ENCODE data around the gene TMEM150B. TPM values are rescaled to one million over a fixed set of nuclear protein-coding genes. Genes with fewer than 3 reads are reported as not detected.
"Not testable (repeated sequence)": the region's sequence is repeated elsewhere in the genome, so short reads cannot be mapped to it uniquely, and the experiment has no call there.

TMEM150B gene
- total and polyA plus RNA-seq, 5 experiments from 2014 or later: not detected

- Mint-ChIP-seq H3K9me3 (no peaks in the 10 kb centered on the region), H3K36me3 (peaks cover 0 to 20% (median 9%) of the 10 kb centered on the region in 3 donors), H3K4me3 (no peak overlapping the region), H3K27me3 (peaks cover 0 to 4% (median 0%) of the 10 kb centered on the region in 5 donors), H3K27ac (no peak overlapping the region), H3K4me1 (peaks cover 9 to 31% (median 16%) of the 10 kb centered on the region in 4 donors)
- DNase-seq: no peak
- ATAC-seq: no peak
- POLR2A ChIA-PET: interaction anchor here (0.7 kb wide), 1 partner anchor 8 kb away, joined by 3 read pairs; no protein-coding TSS in a partner anchor
Observed at GRCh38 chr19:55344444-55344843, 19.3 kb upstream of the TMEM150B start.

GRCh38 chr19:55341595-55342531, 16.7 kb upstream of the TMEM150B start:
- peak overlapping the region in 8 of 10 donors; percentile 56 to 99 (median 79) for H3K27ac Mint-ChIP-seq
- H3K4me3 Mint-ChIP-seq: peak overlapping the region; percentile 40 to 83 (median 58)
- peaks cover 14 to 42% (median 23%) of the 10 kb centered on the region in 4 donors for H3K4me1 Mint-ChIP-seq
- H3K27me3 Mint-ChIP-seq: peaks cover 0 to 11% (median 0%) of the 10 kb centered on the region in 5 donors
- peaks cover 0 to 16% (median 9%) of the 10 kb centered on the region in 3 donors for H3K36me3 Mint-ChIP-seq
- POLR2A ChIA-PET: interaction anchor here (1.7 kb wide), 1 partner anchor 88 kb away, joined by 3 read pairs; no protein-coding TSS in a partner anchor
- no peak for DNase-seq
- H3K9me3 Mint-ChIP-seq: no peaks in the 10 kb centered on the region
- no peak for ATAC-seq

GRCh38 chr19:55341171-55341588, 16.0 kb upstream of the TMEM150B start:
- ATAC-seq (no peak), DNase-seq (peak in 7 of 10 donors; percentile 16 to 51 (median 25))
- POLR2A ChIA-PET: interaction anchor here (0.7 to 1.7 kb wide), 3 partner anchors 9 to 87 kb away, joined by 3 to 5 read pairs (median 4); partner anchors contain the start of gene TMEM238
- no peaks in the 10 kb centered on the region for H3K9me3 Mint-ChIP-seq
- peak overlapping the region in 9 of 10 donors; percentile 29 to 99 (median 93) for H3K27ac Mint-ChIP-seq
- H3K36me3 Mint-ChIP-seq: peaks cover 0 to 16% (median 9%) of the 10 kb centered on the region in 3 donors
- H3K4me3 Mint-ChIP-seq: peak overlapping the region; percentile 76 to 88 (median 84)
- H3K4me1 Mint-ChIP-seq: peaks cover 14 to 42% (median 23%) of the 10 kb centered on the region in 4 donors
- H3K27me3 Mint-ChIP-seq: peaks cover 0 to 17% (median 0%) of the 10 kb centered on the region in 5 donors

- peaks cover 14 to 42% (median 23%) of the 10 kb centered on the region in 4 donors for H3K4me1 Mint-ChIP-seq
- peak overlapping the region; percentile 76 to 88 (median 84) for H3K4me3 Mint-ChIP-seq
- peaks cover 0 to 17% (median 0%) of the 10 kb centered on the region in 5 donors for H3K27me3 Mint-ChIP-seq
- ATAC-seq (no peak), DNase-seq (peak in 2 of 10 donors; percentile 25 to 27)
- H3K36me3 Mint-ChIP-seq: peaks cover 0 to 16% (median 9%) of the 10 kb centered on the region in 3 donors
- POLR2A ChIA-PET: interaction anchor here (0.7 to 2.0 kb wide), 4 partner anchors 10 to 87 kb away, joined by 3 to 10 read pairs (median 4); partner anchors contain the start of gene TMEM238
- peak overlapping the region in 9 of 10 donors; percentile 29 to 99 (median 93) for H3K27ac Mint-ChIP-seq
- no peaks in the 10 kb centered on the region for H3K9me3 Mint-ChIP-seq
Observed at GRCh38 chr19:55340784-55341147, 15.6 kb upstream of the TMEM150B start.

GRCh38 chr19:55339889-55340783, 15.0 kb upstream of the TMEM150B start:
- H3K27ac Mint-ChIP-seq: peak overlapping the region; percentile 89 to 99 (median 97)
- peaks cover 0 to 13% (median 9%) of the 10 kb centered on the region in 3 donors for H3K36me3 Mint-ChIP-seq
- H3K27me3 Mint-ChIP-seq: peaks cover 0 to 14% (median 0%) of the 10 kb centered on the region in 5 donors
- ATAC-seq (no peak), DNase-seq (peak in 5 of 10 donors; percentile 13 to 71 (median 41))
- peaks cover 13 to 38% (median 23%) of the 10 kb centered on the region in 4 donors for H3K4me1 Mint-ChIP-seq
- POLR2A ChIA-PET: interaction anchor here (0.7 to 2.1 kb wide), 25 partner anchors 9 to 1237 kb away, joined by 3 to 46 read pairs (median 4); partner anchors contain the start of genes FIZ1, HSPBP1, NDUFA3 and PPP1R12C
- peak overlapping the region; percentile 83 to 99 (median 94) for H3K4me3 Mint-ChIP-seq
- H3K9me3 Mint-ChIP-seq: no peaks in the 10 kb centered on the region

GRCh38 chr19:55339105-55339888, 14.2 kb upstream of the TMEM150B start, which contains the start of gene KMT5C:
Gene KMT5C (plus strand): TSS chr19:55339876. CDS start chr19:55341937, 2,061 bp downstream.
- DNase-seq (peak; percentile 98 to 100 (median 100)), ATAC-seq (peak; percentile 78 to 85)
- H3K4me3 Mint-ChIP-seq: peak within 1 kb of the TSS; percentile 83 to 99 (median 94)
- peaks cover 0 to 10% (median 7%) of the 10 kb centered on the region in 3 donors for H3K36me3 Mint-ChIP-seq
- no peaks in the 10 kb centered on the region for H3K9me3 Mint-ChIP-seq
- peak within 1 kb of the TSS; percentile 89 to 99 (median 97) for H3K27ac Mint-ChIP-seq
- peaks cover 0 to 14% (median 0%) of the 10 kb centered on the region in 5 donors for H3K27me3 Mint-ChIP-seq
- H3K4me1 Mint-ChIP-seq: peaks cover 12 to 34% (median 23%) of the 10 kb centered on the region in 4 donors
- POLR2A ChIA-PET: interaction anchor here (0.7 to 2.1 kb wide), 25 partner anchors 9 to 1236 kb away, joined by 3 to 46 read pairs (median 4); partner anchors contain the start of genes FIZ1, HSPBP1, NDUFA3 and PPP1R12C

- Mint-ChIP-seq H3K4me1 (peaks cover 10 to 27% (median 17%) of the 10 kb centered on the region in 4 donors), H3K27ac (peak overlapping the region in 2 of 10 donors; percentile 25 to 70), H3K27me3 (peaks cover 0 to 19% (median 4%) of the 10 kb centered on the region in 5 donors), H3K36me3 (no peaks in the 10 kb centered on the region), H3K4me3 (no peak overlapping the region), H3K9me3 (no peaks in the 10 kb centered on the region)
- POLR2A ChIA-PET: no interaction called here
- no peak for ATAC-seq
- DNase-seq: no peak
Observed at GRCh38 chr19:55336101-55336500, 11.0 kb upstream of the TMEM150B start.

GRCh38 chr19:55333870-55334269, 8.7 kb upstream of the TMEM150B start:
- DNase-seq (no peak), ATAC-seq (no peak)
- H3K36me3 Mint-ChIP-seq: no peaks in the 10 kb centered on the region
- no peaks in the 10 kb centered on the region for H3K9me3 Mint-ChIP-seq
- POLR2A ChIA-PET: interaction anchor here (0.7 kb wide), 1 partner anchor 51 kb away, joined by 3 read pairs; no protein-coding TSS in a partner anchor
- H3K4me1 Mint-ChIP-seq: peaks cover 5 to 8% (median 6%) of the 10 kb centered on the region in 4 donors
- no peak overlapping the region for H3K27ac Mint-ChIP-seq
- peaks cover 0 to 22% (median 4%) of the 10 kb centered on the region in 5 donors for H3K27me3 Mint-ChIP-seq
- no peak overlapping the region for H3K4me3 Mint-ChIP-seq

- not testable (repeated sequence) for H3K4me3 Mint-ChIP-seq, H3K4me1 Mint-ChIP-seq, ATAC-seq, H3K36me3 Mint-ChIP-seq, H3K27ac Mint-ChIP-seq, DNase-seq, H3K9me3 Mint-ChIP-seq
- POLR2A ChIA-PET: interaction anchor here (0.7 kb wide), 1 partner anchor 55 kb away, joined by 4 read pairs; no protein-coding TSS in a partner anchor
- H3K27me3 Mint-ChIP-seq: peaks cover 0 to 13% (median 4%) of the 10 kb centered on the region in 5 donors
Observed at GRCh38 chr19:55329791-55330190, 4.7 kb upstream of the TMEM150B start.

- ATAC-seq, H3K9me3 Mint-ChIP-seq, POLR2A ChIA-PET, H3K27ac Mint-ChIP-seq, H3K4me1 Mint-ChIP-seq, DNase-seq, H3K36me3 Mint-ChIP-seq, H3K4me3 Mint-ChIP-seq: not testable (repeated sequence)
- H3K27me3 Mint-ChIP-seq: peaks cover 0 to 13% (median 2%) of the 10 kb centered on the region in 5 donors
Observed at GRCh38 chr19:55328774-55329318, 3.7 kb upstream of the TMEM150B start.
